HK-2 (cell line): ENCODE measurements around the gene LCP2.

Experiments
- DNase-seq: peaks from one replicate; pipeline ENCODE4 v3.0.0-alpha.2; 2018; ENCODE audit not compliant: unreplicated experiment

The LCP2 gene

GRCh38 chr5:170296036-170296934 lies 1.3 kb downstream of the LCP2 start:
- no peak for DNase-seq

GRCh38 chr5:170294556-170294955 lies 3.0 kb downstream of the LCP2 start:
- no peak for DNase-seq

GRCh38 chr5:170294057-170294456 lies 3.5 kb downstream of the LCP2 start:
- DNase-seq, result no peak

GRCh38 chr5:170293273-170293672 lies 4.3 kb downstream of the LCP2 start:
- DNase-seq, result no peak

GRCh38 chr5:170292179-170293104 lies 5.1 kb downstream of the LCP2 start:
- no peak for DNase-seq

GRCh38 chr5:170290498-170290897 lies 7.1 kb downstream of the LCP2 start:
- DNase-seq, result no peak

- no peak for DNase-seq
Observed at GRCh38 chr5:170289764-170290163, 7.8 kb downstream of the LCP2 start.

GRCh38 chr5:170289121-170289520 lies 8.5 kb downstream of the LCP2 start:
- DNase-seq, result no peak

GRCh38 chr5:170288551-170288950 lies 9.0 kb downstream of the LCP2 start:
- DNase-seq, result no peak

- DNase-seq, result no peak
Observed at GRCh38 chr5:170288151-170288550, 9.4 kb downstream of the LCP2 start.

GRCh38 chr5:170287532-170287931 lies 10.0 kb downstream of the LCP2 start:
- DNase-seq, result no peak

- no peak for DNase-seq
Observed at GRCh38 chr5:170286386-170286925, 11.1 kb downstream of the LCP2 start.

GRCh38 chr5:170285181-170285580 lies 12.4 kb downstream of the LCP2 start:
- DNase-seq, result no peak

- DNase-seq, result no peak
Observed at GRCh38 chr5:170284231-170284630, 13.3 kb downstream of the LCP2 start.

GRCh38 chr5:170283296-170283695 lies 14.3 kb downstream of the LCP2 start:
- no peak for DNase-seq

GRCh38 chr5:170280011-170280493 lies 17.5 kb downstream of the LCP2 start:
- no peak for DNase-seq

- DNase-seq, result no peak
Observed at GRCh38 chr5:170279459-170279817, 18.1 kb downstream of the LCP2 start.

- no peak for DNase-seq
Observed at GRCh38 chr5:170278611-170279458, 18.7 kb downstream of the LCP2 start.

- DNase-seq, result no peak
Observed at GRCh38 chr5:170277867-170278281, 19.7 kb downstream of the LCP2 start.

GRCh38 chr5:170276140-170276539 lies 21.4 kb downstream of the LCP2 start:
- DNase-seq, result no peak

- DNase-seq, result no peak
Observed at GRCh38 chr5:170275376-170275994, 22.1 kb downstream of the LCP2 start.
